PC-9 (cell line): Measurements from ENCODE around the gene FASTKD1. TPM values are rescaled to one million over a fixed set of nuclear protein-coding genes. Genes with fewer than 3 reads are reported as not detected.

ENCODE experiments used
- BruUV-seq: library from RNA; stranded (reverse); fragments of 400-500 nt; replicated peaks from 2 replicates; lab custom pipeline; 2021; lab: Mats Ljungman, UMichigan
- CTCF ChIA-PET: fragments of 300-600 bp; sonication (Branson Sonifier 250); formaldehyde crosslinking; loops from one replicate; lab custom pipeline; 2022; ENCODE audit warnings: antibody characterized with exemption; lab: Charles Lee
- POLR2A ChIA-PET: fragments of 300-600 bp; sonication (Branson Sonifier 250); formaldehyde crosslinking; loops from one replicate; lab custom pipeline; 2022; ENCODE audit warnings: antibody characterized with exemption; ENCODE audit not compliant: unreplicated experiment; lab: Charles Lee
- DNase-seq, 2 experiments: peaks; one replicate each; pipeline versions ENCODE4 v3.0.0 to v3.0.0-alpha.2; 2015 to 2022; ENCODE audit warnings: mixed read lengths in 1 of 2
- H2AFZ ChIP-seq: fragments of 200-600 bp; sonication (generic); 2 replicates; pipeline ENCODE4 v1.8.1; 2017; ENCODE audit warnings: antibody characterized with exemption
- H3F3A ChIP-seq: fragments of 200-600 bp; sonication (generic); 2 replicates; pipeline ENCODE4 v1.8.1; 2017; ENCODE audit warnings: antibody characterized with exemption, mild to moderate bottlenecking, low read depth; ENCODE audit not compliant: insufficient read depth
- H3K27ac ChIP-seq: fragments of 200-600 bp; sonication (generic); 2 replicates; pipeline ENCODE4 v1.6.1; 2016; ENCODE audit warnings: mixed run types
- H3K27me3 ChIP-seq: fragments of 200-600 bp; sonication (generic); 2 replicates; pipeline ENCODE4 v1.6.1; 2016; ENCODE audit warnings: low read depth, mixed run types; ENCODE audit not compliant: insufficient read depth
- H3K36me3 ChIP-seq: fragments of 200-600 bp; sonication (generic); 2 replicates; pipeline ENCODE4 v1.6.1; 2016; ENCODE audit warnings: low read depth, mixed run types
- H3K4me1 ChIP-seq: fragments of 200-600 bp; sonication (generic); replicated peaks from 2 replicates; pipeline ENCODE4 v1.6.1; 2016; ENCODE audit warnings: mixed run types; ENCODE audit not compliant: insufficient read depth
- H3K4me2 ChIP-seq: fragments of 200-600 bp; sonication (generic); 2 replicates; pipeline ENCODE4 v1.6.1; 2017; ENCODE audit warnings: mixed run types
- H3K4me3 ChIP-seq: fragments of 200-600 bp; sonication (generic); 2 replicates; pipeline ENCODE4 v1.6.1; 2016; ENCODE audit warnings: mixed run types
- H3K79me2 ChIP-seq: fragments of 200-600 bp; sonication (generic); 2 replicates; pipeline ENCODE4 v1.6.1; 2017; ENCODE audit warnings: low read depth, mixed run types
- H3K9me2 ChIP-seq: fragments of 200-600 bp; sonication (generic); 2 replicates; pipeline ENCODE4 v1.8.1; 2017; ENCODE audit warnings: mild to moderate bottlenecking; ENCODE audit not compliant: insufficient read depth
- H3K9me3 ChIP-seq: fragments of 200-600 bp; sonication (generic); 2 replicates; pipeline ENCODE4 v1.8.1; 2016; ENCODE audit warnings: low read depth; ENCODE audit not compliant: insufficient read depth
- H4K20me1 ChIP-seq: fragments of 200-600 bp; sonication (generic); 2 replicates; pipeline ENCODE4 v1.8.1; 2017; ENCODE audit not compliant: insufficient read depth
- EZH2 ChIP-seq: fragments of 200-600 bp; sonication (generic); IDR thresholded peaks from 2 replicates; pipeline ENCODE4 v1.8.0; 2017; ENCODE audit warnings: antibody characterized with exemption, low read depth
- intact Hi-C: fragments of 100-400 bp; cut with micrococcal nuclease; formaldehyde crosslinking; loops from one replicate; pipeline ENCODE4 v1.10.0; 2022; ENCODE audit not compliant: unreplicated experiment
- total RNA-seq: library from RNA; stranded (reverse); gene quantifications from 2 replicates; pipeline ENCODE4 v1.2.3, GENCODE V29; 2021
- TF ChIP-seq, protein P1 (sequence below): fragments of 200-600 bp; sonication (generic); conservative IDR thresholded peaks from 2 replicates; pipeline ENCODE4 v1.6.1; 2017; ENCODE audit warnings: mixed run types, antibody characterized with exemption, mild to moderate bottlenecking, moderate library complexity

Gene FASTKD1
- total RNA-seq, 1 experiment from 2014 or later, result 22.5 TPM

DNA sequence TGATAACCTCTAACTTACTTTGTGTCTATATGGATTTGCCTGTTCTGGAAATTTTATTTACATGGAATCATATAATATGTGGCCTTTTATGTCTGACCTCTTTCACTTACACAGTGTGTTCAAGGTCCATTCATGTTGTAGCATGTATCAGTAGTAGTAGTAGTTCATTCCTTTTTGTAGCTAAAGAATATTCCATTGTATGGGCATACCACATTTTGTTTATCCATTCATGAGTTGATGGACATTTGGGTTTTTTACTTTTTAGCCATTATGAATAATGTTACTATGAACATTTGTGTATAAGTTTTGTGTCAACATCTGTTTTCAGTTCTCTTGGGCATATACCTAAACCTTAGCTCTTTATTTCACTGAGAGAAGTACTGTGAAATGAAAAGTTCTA, 82.8 kb downstream of the FASTKD1 start:
- CTCF ChIA-PET, result no interaction called here
- Histone ChIP-seq H3K79me2 (no peaks in the 10 kb centered on the region), H3K9me3 (no peaks in the 10 kb centered on the region), H2AFZ (no peak overlapping the region), H3K4me2 (no peak overlapping the region), H3K4me1 (no peaks in the 10 kb centered on the region), H3K4me3 (no peak overlapping the region), H3F3A (no peaks in the 10 kb centered on the region), H3K9me2 (no peaks in the 10 kb centered on the region), H4K20me1 (no peaks in the 10 kb centered on the region), H3K27me3 (no peaks in the 10 kb centered on the region), H3K36me3 (no peaks in the 10 kb centered on the region), H3K27ac (no peak overlapping the region)
- TF ChIP-seq, protein P1, sequence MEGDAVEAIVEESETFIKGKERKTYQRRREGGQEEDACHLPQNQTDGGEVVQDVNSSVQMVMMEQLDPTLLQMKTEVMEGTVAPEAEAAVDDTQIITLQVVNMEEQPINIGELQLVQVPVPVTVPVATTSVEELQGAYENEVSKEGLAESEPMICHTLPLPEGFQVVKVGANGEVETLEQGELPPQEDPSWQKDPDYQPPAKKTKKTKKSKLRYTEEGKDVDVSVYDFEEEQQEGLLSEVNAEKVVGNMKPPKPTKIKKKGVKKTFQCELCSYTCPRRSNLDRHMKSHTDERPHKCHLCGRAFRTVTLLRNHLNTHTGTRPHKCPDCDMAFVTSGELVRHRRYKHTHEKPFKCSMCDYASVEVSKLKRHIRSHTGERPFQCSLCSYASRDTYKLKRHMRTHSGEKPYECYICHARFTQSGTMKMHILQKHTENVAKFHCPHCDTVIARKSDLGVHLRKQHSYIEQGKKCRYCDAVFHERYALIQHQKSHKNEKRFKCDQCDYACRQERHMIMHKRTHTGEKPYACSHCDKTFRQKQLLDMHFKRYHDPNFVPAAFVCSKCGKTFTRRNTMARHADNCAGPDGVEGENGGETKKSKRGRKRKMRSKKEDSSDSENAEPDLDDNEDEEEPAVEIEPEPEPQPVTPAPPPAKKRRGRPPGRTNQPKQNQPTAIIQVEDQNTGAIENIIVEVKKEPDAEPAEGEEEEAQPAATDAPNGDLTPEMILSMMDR, result no peak
- no peak for TF ChIP-seq EZH2
- POLR2A ChIA-PET, result no interaction called here
- BruUV-seq, result no TSS peak
- DNase-seq, result no peak
- intact Hi-C loops, result no loop called here

DNA sequence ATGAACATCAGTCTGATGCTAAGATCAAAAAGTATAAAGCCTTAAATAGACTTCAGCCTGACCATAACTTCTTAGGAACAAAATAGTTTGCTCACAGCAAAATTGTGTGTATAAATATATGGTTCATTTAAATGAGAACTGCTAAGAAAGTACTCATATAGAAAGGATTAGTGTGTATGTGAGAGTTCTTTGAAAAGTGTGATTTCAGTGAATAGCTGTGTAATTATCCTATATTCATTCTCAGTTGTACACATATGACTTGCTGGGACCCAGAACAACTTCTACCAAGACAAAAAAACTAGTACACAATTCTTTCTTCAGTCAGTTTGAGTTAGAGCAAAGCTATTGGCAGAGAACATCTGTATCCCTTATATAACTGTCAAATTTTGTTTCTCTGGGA, 87.2 kb downstream of the FASTKD1 start:
- ChIA-PET POLR2A (no interaction called here), CTCF (no interaction called here)
- H4K20me1 ChIP-seq, result no peaks in the 10 kb centered on the region
- no peak overlapping the region for H3K4me2 ChIP-seq
- no peak overlapping the region for H3K4me3 ChIP-seq
- TF ChIP-seq, protein P1, result no peak
- TF ChIP-seq EZH2, result no peak
- H3K27me3 ChIP-seq, result no peaks in the 10 kb centered on the region
- no peaks in the 10 kb centered on the region for H3K79me2 ChIP-seq
- DNase-seq, result no peak
- H3F3A ChIP-seq, result no peaks in the 10 kb centered on the region
- intact Hi-C loops, result no loop called here
- H3K27ac ChIP-seq, result no peak overlapping the region
- no peak overlapping the region for H2AFZ ChIP-seq
- no peaks in the 10 kb centered on the region for H3K9me3 ChIP-seq
- H3K36me3 ChIP-seq, result no peaks in the 10 kb centered on the region
- no TSS peak for BruUV-seq
- H3K9me2 ChIP-seq, result no peaks in the 10 kb centered on the region
- H3K4me1 ChIP-seq, result no peaks in the 10 kb centered on the region

DNA sequence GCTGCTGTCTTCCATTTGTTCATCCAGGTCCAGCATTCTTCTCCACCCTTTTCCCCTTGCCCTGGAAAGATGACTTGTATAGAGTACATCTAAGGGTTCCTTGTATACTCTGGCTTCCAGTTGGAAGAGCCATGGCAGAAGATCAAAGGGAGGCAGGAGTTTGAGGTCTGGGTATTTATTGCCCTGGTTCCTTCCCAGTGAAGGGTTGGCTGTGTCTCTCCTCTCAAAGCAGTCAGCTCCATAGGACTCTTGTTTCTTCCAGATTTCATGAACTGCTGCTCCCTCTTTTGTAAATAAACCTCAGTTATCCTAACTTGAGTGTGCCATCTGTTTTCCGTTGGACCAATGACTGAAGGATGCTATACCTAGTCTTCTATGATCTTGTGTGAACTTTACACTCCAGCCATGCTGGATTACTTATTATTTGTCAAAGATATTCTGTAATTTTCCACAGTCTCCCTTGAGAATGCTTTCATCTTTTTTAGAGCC, 88.0 kb downstream of the FASTKD1 start:
- intact Hi-C loops, result no loop called here
- BruUV-seq, result no TSS peak
- H3K79me2 ChIP-seq, result no peaks in the 10 kb centered on the region
- H3K27ac ChIP-seq, result no peak overlapping the region
- no peaks in the 10 kb centered on the region for H4K20me1 ChIP-seq
- CTCF ChIA-PET, result no interaction called here
- no peaks in the 10 kb centered on the region for H3K27me3 ChIP-seq
- TF ChIP-seq, protein P1, result no peak
- no peak for TF ChIP-seq EZH2
- no peaks in the 10 kb centered on the region for H3K9me2 ChIP-seq
- POLR2A ChIA-PET, result no interaction called here
- H3K9me3 ChIP-seq, result no peaks in the 10 kb centered on the region
- DNase-seq, result no peak
- 0 out of 2 replicates have a peak overlapping the region, but pooled peaks have one; percentile 16 for H2AFZ ChIP-seq
- H3K36me3 ChIP-seq, result no peaks in the 10 kb centered on the region
- no peaks in the 10 kb centered on the region for H3K4me1 ChIP-seq
- H3K4me3 ChIP-seq, result no peak overlapping the region
- H3F3A ChIP-seq, result no peaks in the 10 kb centered on the region
- no peak overlapping the region for H3K4me2 ChIP-seq
